Activated CD8-positive, alpha-beta T cell treated with anti-CD3 and anti-CD28 coated beads, Interleukin-2, amount 10 ng/mL, durations not matched to agents 7 days and 5 days (primary cell): ENCODE results near the gene AMN1. TPM values are rescaled to one million over a fixed set of nuclear protein-coding genes. Genes with fewer than 3 reads are reported as not detected.
"Not testable (repeated sequence)": the region's sequence is repeated elsewhere in the genome, so short reads cannot be mapped to it uniquely, and the experiment has no call there.

Source experiments
- ATAC-seq: fragments of 150-1000 bp; cut with Tn5 transposase; one replicate; pipeline ENCODE4 v1.10.0; 2021; ENCODE audit warnings: moderate library complexity
- CTCF ChIA-PET: fragments of 350-600 bp; sonication (Branson Sonifier 250); formaldehyde crosslinking; loops from one replicate; lab custom pipeline; 2021; ENCODE audit warnings: antibody characterized with exemption; lab: Charles Lee
- POLR2A ChIA-PET: fragments of 350-600 bp; sonication (Branson Sonifier 250); formaldehyde crosslinking; loops from one replicate; lab custom pipeline; 2021; ENCODE audit warnings: antibody characterized with exemption; lab: Charles Lee
- DNase-seq: peaks from one replicate; pipeline ENCODE4 v3.0.0-alpha.2; 2020
- H3K27ac Mint-ChIP-seq: one replicate; pipeline ENCODE4 v1.8.0; 2021; ENCODE audit warnings: mild to moderate bottlenecking, mixed read lengths
- H3K27me3 Mint-ChIP-seq: one replicate; pipeline ENCODE4 v1.8.0; 2021; ENCODE audit warnings: low read depth, mixed read lengths
- H3K36me3 Mint-ChIP-seq: one replicate; pipeline ENCODE4 v1.8.0; 2021; ENCODE audit warnings: low read depth, mixed read lengths
- H3K4me1 Mint-ChIP-seq: one replicate; pipeline ENCODE4 v1.8.0; 2021; ENCODE audit warnings: low read depth, mixed read lengths
- H3K4me3 Mint-ChIP-seq: one replicate; pipeline ENCODE4 v1.8.0; 2021; ENCODE audit warnings: mild to moderate bottlenecking, mixed read lengths
- H3K9me3 Mint-ChIP-seq: one replicate; pipeline ENCODE4 v1.8.0; 2022; ENCODE audit warnings: mixed read lengths; ENCODE audit not compliant: insufficient read depth
- total RNA-seq, 2 experiments: library from RNA; stranded (reverse); gene quantifications; one replicate each; pipeline ENCODE4 v1.2.3, GENCODE V29; 2021

AMN1 gene
- total RNA-seq, 2 experiments from 2014 or later: 3.4 to 3.5 TPM

DNA sequence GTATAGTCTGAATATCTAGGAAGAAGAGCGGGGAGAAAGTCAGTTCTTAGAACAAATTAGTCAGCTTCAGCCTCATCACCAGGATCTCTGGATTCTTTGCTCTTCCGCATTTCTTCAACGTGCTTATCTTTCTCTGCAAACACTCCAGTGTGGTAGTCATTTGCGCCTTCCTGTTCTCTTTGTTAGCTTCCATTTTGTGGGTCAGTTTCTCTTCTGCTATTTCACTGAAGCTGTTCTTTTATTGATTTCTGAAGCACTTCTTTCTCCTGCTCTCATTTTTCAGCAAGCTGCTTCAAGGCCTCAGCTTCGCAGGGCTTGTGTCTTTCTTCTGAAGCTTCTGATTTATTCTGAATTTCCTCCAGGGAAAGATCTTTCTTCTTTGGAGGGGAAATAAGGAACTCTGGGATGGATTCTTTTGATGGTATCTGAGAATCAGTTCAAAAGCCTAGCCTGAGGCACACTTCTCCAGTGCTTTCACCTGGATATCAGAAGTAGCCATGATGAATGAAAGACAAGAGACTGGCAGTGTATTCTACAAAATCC, 13.5 kb downstream of the AMN1 start:
- CTCF ChIA-PET: interaction anchor here (0.7 to 2.0 kb wide), 2 partner anchors 33 to 60 kb away, joined by 3 to 7 read pairs; no protein-coding TSS in a partner anchor
- no peak for ATAC-seq
- POLR2A ChIA-PET: interaction anchor here (0.9 to 1.4 kb wide), 2 partner anchors 8 to 14 kb away, joined by 3 read pairs; partner anchors contain the start of gene AMN1
- Mint-ChIP-seq H3K27me3 (no peaks in the 10 kb centered on the region), H3K36me3 (peaks cover 23% of the 10 kb centered on the region), H3K4me3 (no peak overlapping the region), H3K27ac (no peak overlapping the region), H3K4me1 (peaks cover 2% of the 10 kb centered on the region), H3K9me3 (no peaks in the 10 kb centered on the region)
- no peak for DNase-seq

DNA sequence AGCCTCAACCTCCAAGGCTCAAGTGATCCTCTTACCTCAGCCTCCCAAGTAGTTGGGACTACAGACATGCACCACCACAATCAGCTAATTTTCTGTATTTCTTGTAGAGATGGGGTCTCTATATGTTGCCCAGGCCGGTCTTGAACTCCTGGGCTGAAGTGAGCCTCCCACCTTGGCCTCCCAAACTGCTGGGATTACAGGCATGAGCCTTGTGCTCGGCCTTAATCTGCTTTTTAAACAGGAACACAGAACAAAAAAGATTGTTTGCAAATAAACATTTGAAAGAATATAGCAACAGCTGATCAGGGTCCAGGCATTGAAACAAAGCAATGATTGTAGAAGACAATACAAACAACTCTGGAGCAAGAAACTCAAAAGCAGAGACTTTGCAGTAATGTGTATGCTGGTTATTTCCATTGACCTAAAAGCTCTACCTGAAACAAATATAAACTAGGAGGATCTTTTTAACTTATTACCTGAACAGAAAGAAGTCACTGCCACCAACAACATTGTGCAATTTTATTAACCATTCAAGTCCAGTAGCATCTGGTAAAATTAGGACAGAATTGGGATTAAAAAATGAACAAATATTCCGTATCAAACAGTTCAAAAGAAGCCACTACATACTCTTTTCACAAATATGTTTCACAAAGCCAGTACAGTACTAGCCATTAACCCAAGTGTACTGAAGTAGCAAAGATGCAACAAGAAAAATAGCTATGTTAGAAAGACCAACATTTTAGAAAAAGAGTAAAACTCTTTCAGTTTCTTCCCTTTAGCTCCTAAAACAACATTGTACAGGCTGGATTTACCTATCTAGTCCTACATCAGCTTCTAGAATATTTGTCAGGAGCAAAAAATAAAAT, 14.2 kb downstream of the AMN1 start:
- Mint-ChIP-seq H3K4me3 (no peak overlapping the region), H3K27me3 (no peaks in the 10 kb centered on the region), H3K27ac (no peak overlapping the region), H3K4me1 (peaks cover 2% of the 10 kb centered on the region), H3K36me3 (peaks cover 24% of the 10 kb centered on the region), H3K9me3 (no peaks in the 10 kb centered on the region)
- DNase-seq (no peak), ATAC-seq (no peak)
- ChIA-PET CTCF (interaction anchor here (0.7 to 2.0 kb wide), 4 partner anchors 8 to 61 kb away, joined by 3 to 7 read pairs (median 3); no protein-coding TSS in a partner anchor), POLR2A (interaction anchor here (0.9 to 1.4 kb wide), 2 partner anchors 9 to 14 kb away, joined by 3 read pairs; partner anchors contain the start of gene AMN1)

DNA sequence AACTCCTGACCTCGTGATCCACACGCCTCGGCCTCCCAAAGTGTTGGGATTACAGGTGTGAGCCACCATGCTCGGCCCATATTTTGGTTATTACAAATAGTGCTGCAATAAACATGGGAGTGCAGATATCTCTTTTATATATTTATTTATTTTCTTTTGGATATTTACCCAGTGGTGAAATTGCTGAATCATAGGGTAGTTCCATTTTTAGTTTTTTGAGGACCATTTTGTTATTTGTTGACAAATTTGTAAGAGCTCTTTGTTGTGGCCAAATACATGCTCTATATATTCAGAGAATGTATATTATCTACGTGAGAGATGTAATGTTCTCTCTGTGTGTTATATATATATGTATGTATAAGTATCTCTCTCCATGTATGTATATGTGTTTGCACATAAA, 15.9 kb downstream of the AMN1 start:
- DNase-seq (no peak), ATAC-seq (no peak)
- POLR2A ChIA-PET: no interaction called here
- H3K4me3 Mint-ChIP-seq: no peak overlapping the region
- H3K9me3 Mint-ChIP-seq: peaks cover 9% of the 10 kb centered on the region
- peaks cover 20% of the 10 kb centered on the region for H3K36me3 Mint-ChIP-seq
- no peaks in the 10 kb centered on the region for H3K27me3 Mint-ChIP-seq
- H3K27ac Mint-ChIP-seq: no peak overlapping the region
- CTCF ChIA-PET: no interaction called here
- no peaks in the 10 kb centered on the region for H3K4me1 Mint-ChIP-seq

DNA sequence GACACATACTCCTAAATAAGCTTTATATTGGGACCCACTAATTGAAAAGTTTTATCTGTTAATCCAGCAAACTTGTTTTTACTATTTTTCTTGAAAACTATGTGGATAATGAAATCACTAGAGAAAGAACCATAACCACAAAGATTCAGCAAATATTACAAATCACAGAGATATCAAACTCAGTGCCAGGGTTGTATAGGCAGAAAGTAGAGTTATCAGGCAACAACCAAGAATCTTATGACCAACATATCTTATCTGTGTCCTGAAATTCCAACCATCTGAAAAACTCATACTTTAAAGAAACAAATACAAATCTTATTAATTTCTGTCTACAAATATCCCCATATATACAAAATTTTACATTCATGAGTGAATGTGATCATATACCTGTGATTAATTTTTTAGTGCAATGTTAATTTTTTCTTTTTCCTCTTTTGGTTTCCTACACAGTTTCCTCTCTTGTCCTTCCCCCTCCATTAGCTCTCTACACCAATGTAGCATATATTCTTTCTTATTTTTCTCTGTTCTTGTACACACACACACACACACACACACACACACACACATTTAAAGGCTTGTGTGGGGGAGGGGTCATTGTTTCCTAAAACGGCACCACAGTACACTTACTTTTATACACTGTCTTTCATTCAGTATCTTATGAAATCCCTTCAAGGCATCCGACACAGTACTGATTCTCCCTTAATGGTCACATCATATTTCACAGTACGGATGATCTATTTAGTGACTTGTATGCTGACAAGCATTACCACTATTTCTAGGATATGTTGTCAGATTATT, 18.6 kb downstream of the AMN1 start:
- H3K27me3 Mint-ChIP-seq: no peaks in the 10 kb centered on the region
- DNase-seq (no peak), ATAC-seq (no peak)
- CTCF ChIA-PET: interaction anchor here (1.0 to 1.3 kb wide), 2 partner anchors 11 to 13 kb away, joined by 3 read pairs; no protein-coding TSS in a partner anchor
- peaks cover 17% of the 10 kb centered on the region for H3K9me3 Mint-ChIP-seq
- no peak overlapping the region for H3K27ac Mint-ChIP-seq
- peaks cover 29% of the 10 kb centered on the region for H3K36me3 Mint-ChIP-seq
- H3K4me1 Mint-ChIP-seq: no peaks in the 10 kb centered on the region
- no peak overlapping the region for H3K4me3 Mint-ChIP-seq
- POLR2A ChIA-PET: interaction anchor here (0.7 to 1.0 kb wide), 2 partner anchors 19 to 1732 kb away, joined by 3 to 4 read pairs; partner anchors contain the start of gene AMN1

DNA sequence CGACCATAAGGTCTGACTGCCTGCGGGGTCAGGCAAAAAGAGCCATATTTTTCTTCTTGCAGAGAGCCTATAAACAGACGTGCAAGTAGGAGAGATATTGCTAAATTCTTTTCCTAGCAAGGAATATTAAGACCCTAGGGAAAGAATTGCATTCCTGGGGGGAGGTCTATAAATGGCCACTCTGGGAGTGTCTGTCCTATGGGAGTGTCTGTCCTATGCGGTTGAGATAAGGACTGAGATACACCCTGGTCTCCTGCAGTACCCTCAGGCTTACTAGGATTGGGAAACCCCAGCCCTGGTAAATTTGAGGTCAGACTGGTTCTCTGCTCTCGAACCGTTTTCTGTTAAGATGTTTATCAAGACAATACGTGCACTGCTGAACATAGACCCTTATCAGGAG, 20.7 kb downstream of the AMN1 start:
- POLR2A ChIA-PET: not testable (repeated sequence)

DNA sequence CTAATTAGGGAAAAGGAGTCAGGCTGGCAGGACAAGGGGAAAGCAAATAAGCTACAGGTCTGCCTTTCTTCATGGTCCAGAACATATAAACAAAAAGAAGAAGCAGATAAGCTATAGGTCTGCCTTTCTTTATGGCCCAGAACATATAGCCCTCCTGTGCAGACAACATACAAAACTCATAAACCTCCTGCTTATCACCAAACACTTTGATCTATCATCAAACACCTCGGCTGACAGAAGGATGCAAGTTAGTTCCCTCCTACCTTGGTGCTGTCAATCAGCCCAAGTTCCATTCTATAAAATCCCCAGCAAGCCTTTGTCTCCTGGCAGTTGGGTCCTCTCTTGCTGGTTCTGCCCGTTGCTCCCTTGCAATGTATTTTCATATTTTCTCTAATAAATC, 23.2 kb downstream of the AMN1 start:
- Mint-ChIP-seq H3K4me3 (no peak overlapping the region), H3K36me3 (peaks cover 23% of the 10 kb centered on the region), H3K9me3 (peaks cover 17% of the 10 kb centered on the region), H3K4me1 (peaks cover 1% of the 10 kb centered on the region), H3K27ac (no peak overlapping the region), H3K27me3 (no peaks in the 10 kb centered on the region)
- ATAC-seq: no peak
- ChIA-PET POLR2A (no interaction called here), CTCF (interaction anchor here (1.3 kb wide), 1 partner anchor 23 kb away, joined by 3 read pairs; no protein-coding TSS in a partner anchor)
- no peak for DNase-seq

More for the DNA sequence above, 20.7 kb downstream of the AMN1 start:
- H3K27me3 Mint-ChIP-seq, ATAC-seq, H3K4me1 Mint-ChIP-seq, DNase-seq, H3K4me3 Mint-ChIP-seq, H3K27ac Mint-ChIP-seq, CTCF ChIA-PET: not testable (repeated sequence)
- peaks cover 25% of the 10 kb centered on the region for H3K36me3 Mint-ChIP-seq
- peaks cover 17% of the 10 kb centered on the region for H3K9me3 Mint-ChIP-seq

DNA sequence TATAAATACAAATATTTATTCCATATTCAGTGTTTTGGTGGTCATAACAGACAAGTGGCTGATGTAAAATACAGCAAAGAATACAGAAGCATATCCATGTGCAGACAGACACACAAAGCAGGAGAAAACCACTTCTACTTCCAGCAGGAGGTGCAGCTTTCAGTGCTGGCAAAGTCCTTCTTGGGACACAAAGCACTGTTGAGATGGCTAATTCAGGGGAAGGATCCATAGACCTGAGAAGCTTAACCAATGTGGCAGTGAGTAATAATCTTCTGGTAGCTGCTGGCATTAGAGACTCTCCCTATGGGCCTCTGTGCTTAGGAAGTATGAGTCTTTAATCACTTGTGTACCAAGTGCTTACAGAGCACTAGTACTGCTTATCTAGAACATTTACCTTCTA, 26.8 kb downstream of the AMN1 start:
- H3K9me3 Mint-ChIP-seq: no peaks in the 10 kb centered on the region
- peaks cover 14% of the 10 kb centered on the region for H3K36me3 Mint-ChIP-seq
- H3K27me3 Mint-ChIP-seq: no peaks in the 10 kb centered on the region
- DNase-seq: no peak
- H3K4me3 Mint-ChIP-seq: no peak overlapping the region
- POLR2A ChIA-PET: no interaction called here
- no peak for ATAC-seq
- peaks cover 1% of the 10 kb centered on the region for H3K4me1 Mint-ChIP-seq
- H3K27ac Mint-ChIP-seq: no peak overlapping the region
- CTCF ChIA-PET: interaction anchor here (0.8 to 1.6 kb wide), 2 partner anchors 20 to 606 kb away, joined by 3 to 6 read pairs; no protein-coding TSS in a partner anchor

DNA sequence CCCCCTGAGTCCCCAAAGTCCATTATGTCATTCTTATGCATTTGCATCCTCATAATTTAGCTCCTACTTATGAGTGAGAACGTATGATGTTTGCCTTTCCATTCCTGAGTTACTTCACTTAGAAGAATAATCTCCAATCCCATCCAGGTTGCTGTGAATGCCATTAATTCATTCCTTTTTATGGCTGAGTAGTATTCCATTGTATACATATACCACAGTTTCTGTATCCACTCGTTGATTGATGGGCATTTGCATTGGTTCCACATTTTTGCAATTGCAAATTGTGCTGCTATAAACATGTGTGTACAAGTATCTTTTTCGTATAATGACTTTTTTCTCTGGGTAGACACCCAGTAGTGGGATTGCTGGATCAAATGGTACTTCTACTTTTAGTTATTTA, 38.9 kb downstream of the AMN1 start:
- peaks cover 20% of the 10 kb centered on the region for H3K36me3 Mint-ChIP-seq
- H3K27me3 Mint-ChIP-seq, H3K4me3 Mint-ChIP-seq, ATAC-seq, H3K27ac Mint-ChIP-seq, CTCF ChIA-PET, H3K4me1 Mint-ChIP-seq, H3K9me3 Mint-ChIP-seq, DNase-seq: not testable (repeated sequence)
- POLR2A ChIA-PET: interaction anchor here (0.8 kb wide), 1 partner anchor 40 kb away, joined by 4 read pairs; no protein-coding TSS in a partner anchor

DNA sequence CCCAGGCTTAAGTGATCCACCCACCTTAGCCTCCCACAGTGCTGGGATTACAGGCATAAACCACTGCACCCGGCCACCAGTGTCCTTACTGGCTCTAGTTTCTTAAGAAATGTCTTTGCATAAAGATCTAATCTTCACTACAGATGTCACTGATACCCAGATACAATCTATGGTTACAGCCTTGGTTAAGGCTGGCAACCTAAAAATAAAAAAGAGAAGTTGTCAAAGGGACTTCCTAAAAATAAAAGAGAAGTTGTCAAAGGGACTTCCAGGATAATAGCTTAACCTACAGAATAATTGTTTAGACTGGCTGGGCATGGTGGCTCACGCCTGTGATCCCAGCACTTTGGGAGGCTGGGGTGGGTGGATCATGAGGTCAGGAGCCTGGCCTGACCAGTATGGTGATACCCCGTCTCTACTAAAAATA, 41.7 kb downstream of the AMN1 start:
- DNase-seq: no peak
- peaks cover 33% of the 10 kb centered on the region for H3K36me3 Mint-ChIP-seq
- peaks cover 11% of the 10 kb centered on the region for H3K9me3 Mint-ChIP-seq
- peaks cover 6% of the 10 kb centered on the region for H3K4me1 Mint-ChIP-seq
- CTCF ChIA-PET: interaction anchor here (0.7 kb wide), 1 partner anchor 10 kb away, joined by 4 read pairs; no protein-coding TSS in a partner anchor
- ATAC-seq: no peak
- no peaks in the 10 kb centered on the region for H3K27me3 Mint-ChIP-seq
- no peak overlapping the region for H3K4me3 Mint-ChIP-seq
- POLR2A ChIA-PET: no interaction called here
- H3K27ac Mint-ChIP-seq: no peak overlapping the region

DNA sequence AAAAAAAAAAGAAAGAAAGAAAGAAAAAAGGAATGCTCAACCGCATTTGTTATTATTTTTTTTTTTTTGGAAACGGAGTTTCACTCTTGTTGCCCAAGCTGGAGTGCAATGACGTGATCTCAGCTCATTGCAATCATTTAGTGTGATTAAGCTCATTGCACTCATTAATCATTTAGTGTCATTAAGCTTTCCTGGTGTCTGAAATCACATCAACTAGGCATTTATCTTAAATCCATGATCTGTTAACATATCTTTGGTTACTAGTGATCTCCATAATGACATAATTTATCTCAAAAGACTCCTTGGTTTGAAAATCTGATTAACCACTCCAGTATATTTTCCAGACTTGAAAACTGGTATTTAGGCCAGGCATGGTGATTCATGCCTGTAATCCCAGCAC, 43.0 kb downstream of the AMN1 start:
- no peak overlapping the region for H3K27ac Mint-ChIP-seq
- H3K4me3 Mint-ChIP-seq: no peak overlapping the region
- peaks cover 11% of the 10 kb centered on the region for H3K9me3 Mint-ChIP-seq
- peaks cover 9% of the 10 kb centered on the region for H3K4me1 Mint-ChIP-seq
- POLR2A ChIA-PET: no interaction called here
- H3K36me3 Mint-ChIP-seq: peaks cover 33% of the 10 kb centered on the region
- no peaks in the 10 kb centered on the region for H3K27me3 Mint-ChIP-seq
- CTCF ChIA-PET: no interaction called here
- ATAC-seq (no peak), DNase-seq (no peak)
